HG02852 (cell line): ENCODE measurements around the gene HDAC4.
"Not testable (repeated sequence)": the region's sequence is repeated elsewhere in the genome, so short reads cannot be mapped to it uniquely, and the experiment has no call there.

Source experiments
- ATAC-seq: cut with Tn5 transposase; IDR thresholded peaks from one replicate; pipeline ENCODE4 v1.9.1; 2021; ENCODE audit warnings: mild to moderate bottlenecking, moderate library complexity; ENCODE audit not compliant: unreplicated experiment

HDAC4 gene

GRCh38 chr2:239285071-239285931 is 115.5 kb downstream of the HDAC4 start:
- ATAC-seq, result no peak

- no peak for ATAC-seq
These were observed 116.6 kb downstream of the HDAC4 start for GRCh38 chr2:239283961-239284795.

- ATAC-seq, result no peak
These were observed 117.4 kb downstream of the HDAC4 start for GRCh38 chr2:239283288-239283945.

- no peak for ATAC-seq
These were observed 118.2 kb downstream of the HDAC4 start for GRCh38 chr2:239282448-239283287.

GRCh38 chr2:239280296-239281017 is 120.4 kb downstream of the HDAC4 start:
- ATAC-seq, result not testable (repeated sequence)

GRCh38 chr2:239279508-239280295 is 121.1 kb downstream of the HDAC4 start:
- ATAC-seq, result no peak

GRCh38 chr2:239278941-239279365 is 121.9 kb downstream of the HDAC4 start:
- ATAC-seq, result no peak

- no peak for ATAC-seq
These were observed 122.5 kb downstream of the HDAC4 start for GRCh38 chr2:239278361-239278760.

GRCh38 chr2:239277401-239278085 is 123.3 kb downstream of the HDAC4 start:
- ATAC-seq, result no peak

- no peak for ATAC-seq
These were observed 124.0 kb downstream of the HDAC4 start for GRCh38 chr2:239276851-239277250.

GRCh38 chr2:239275847-239276831 is 124.7 kb downstream of the HDAC4 start:
- ATAC-seq, result no peak

GRCh38 chr2:239275044-239275685 is 125.7 kb downstream of the HDAC4 start:
- peak; percentile 57 for ATAC-seq

GRCh38 chr2:239274391-239275043 is 126.3 kb downstream of the HDAC4 start:
- no peak for ATAC-seq

GRCh38 chr2:239273280-239274234 is 127.3 kb downstream of the HDAC4 start:
- ATAC-seq, result no peak

GRCh38 chr2:239272626-239273025 is 128.2 kb downstream of the HDAC4 start:
- ATAC-seq, result no peak
